ENCODE data around the gene SON.
"Not testable (repeated sequence)": the region's sequence is repeated elsewhere in the genome, so short reads cannot be mapped to it uniquely, and the experiment has no call there.

DNA sequence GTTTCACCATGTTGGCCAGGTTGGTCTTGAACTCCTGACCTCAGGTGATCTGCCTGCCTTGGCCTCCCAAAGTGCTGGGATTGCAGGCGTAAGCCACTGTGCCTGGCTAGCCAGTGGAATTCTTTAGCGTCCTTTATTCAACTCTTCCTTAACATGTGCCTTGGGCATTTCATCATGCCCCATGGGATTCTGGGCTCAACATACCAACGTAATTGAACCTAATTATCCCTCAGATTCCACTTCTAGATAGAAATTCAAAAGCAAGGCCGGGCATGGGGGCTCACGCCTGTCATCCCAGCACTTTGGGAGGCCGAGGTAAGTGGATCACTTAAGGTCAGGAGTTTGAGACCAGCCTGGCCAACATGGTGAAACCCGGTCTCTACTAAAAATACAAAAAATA is 83.3 kb downstream of the SON start:
- not testable (repeated sequence) for TF ChIP-seq YY1 (IDR thresholded peaks at IDR 0.05; ENCODE audit: insufficient read depth, insufficient read length); ZNF274 (IDR thresholded peaks at IDR 0.05; ENCODE audit: low read depth, low read length); SUZ12 (IDR thresholded peaks at IDR 0.05; ENCODE audit: extremely low read depth, insufficient read depth, insufficient read length)
